ENCODE results near the gene GGA1.
"Not testable (repeated sequence)": the region's sequence is repeated elsewhere in the genome, so short reads cannot be mapped to it uniquely, and the experiment has no call there.

Gene GGA1

GRCh38 chr22:37604875-37605274 is 3.8 kb upstream of the GGA1 start:
- Histone ChIP-seq H3K36me3 (ENCODE audit: control insufficient read depth, insufficient read depth, low read length) (no peaks in the 10 kb centered on the region), H3K9me3 (ENCODE audit: control insufficient read depth, low read length) (no peaks in the 10 kb centered on the region), H3K27me3 (ENCODE audit: control insufficient read depth, insufficient read depth, low read length) (no peaks in the 10 kb centered on the region), H3K4me1 (ENCODE audit: control insufficient read depth, insufficient read depth, low read length) (peaks cover 12% of the 10 kb centered on the region), H3K4me3 (ENCODE audit: low read length) (no peak overlapping the region), H3K9ac (ENCODE audit: low read length) (no peak overlapping the region)

DNA sequence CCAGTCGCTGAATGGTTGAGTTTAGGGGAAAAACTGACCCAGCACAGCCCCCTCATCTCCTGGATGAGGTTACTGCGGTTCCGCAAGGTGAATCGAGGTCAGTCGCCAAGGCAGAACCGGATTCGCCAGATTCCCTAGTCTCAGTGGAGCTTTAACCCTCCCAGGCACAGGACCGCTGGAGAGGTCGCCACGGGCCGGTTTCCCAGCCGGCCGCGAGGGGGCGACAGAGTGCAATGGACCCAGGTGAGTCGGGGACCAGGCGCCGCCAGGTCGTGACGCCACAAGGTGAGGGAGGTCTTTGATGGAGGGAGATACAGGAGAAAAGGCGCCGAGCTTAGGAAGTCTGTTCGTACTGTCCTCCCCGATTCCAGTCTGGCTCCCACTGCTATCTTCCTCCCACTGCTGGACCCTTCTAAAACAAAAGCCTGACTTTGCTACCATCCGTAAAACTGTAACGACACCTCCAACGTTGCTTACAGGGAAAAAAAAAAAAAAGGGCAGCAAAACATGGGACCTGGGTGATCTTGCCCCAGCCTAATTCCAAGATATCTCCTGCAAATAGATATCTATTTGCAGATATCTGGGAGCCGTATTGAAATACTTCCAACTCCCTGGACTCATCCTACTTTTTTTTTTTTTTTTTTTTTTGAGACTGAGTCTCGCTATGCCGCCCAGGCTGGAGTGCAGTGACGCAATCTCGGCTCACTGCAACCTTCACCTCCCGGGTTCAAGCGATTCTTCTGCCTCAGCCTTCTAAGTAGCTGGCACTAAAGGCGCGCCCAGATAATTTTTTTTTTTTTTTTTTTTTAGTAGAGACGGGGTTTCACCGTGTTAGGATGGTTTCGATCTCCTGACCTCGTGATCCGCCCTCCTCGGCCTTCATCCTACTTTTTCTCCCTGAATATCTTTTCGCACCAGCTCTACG is 1.4 kb upstream of the GGA1 start:
- H3K9ac ChIP-seq (ENCODE audit: low read length), result peak overlapping the region; percentile 37
- no peaks in the 10 kb centered on the region for H3K27me3 ChIP-seq (ENCODE audit: control insufficient read depth, insufficient read depth, low read length)
- H3K4me1 ChIP-seq (ENCODE audit: control insufficient read depth, insufficient read depth, low read length), result peaks cover 17% of the 10 kb centered on the region

DNA sequence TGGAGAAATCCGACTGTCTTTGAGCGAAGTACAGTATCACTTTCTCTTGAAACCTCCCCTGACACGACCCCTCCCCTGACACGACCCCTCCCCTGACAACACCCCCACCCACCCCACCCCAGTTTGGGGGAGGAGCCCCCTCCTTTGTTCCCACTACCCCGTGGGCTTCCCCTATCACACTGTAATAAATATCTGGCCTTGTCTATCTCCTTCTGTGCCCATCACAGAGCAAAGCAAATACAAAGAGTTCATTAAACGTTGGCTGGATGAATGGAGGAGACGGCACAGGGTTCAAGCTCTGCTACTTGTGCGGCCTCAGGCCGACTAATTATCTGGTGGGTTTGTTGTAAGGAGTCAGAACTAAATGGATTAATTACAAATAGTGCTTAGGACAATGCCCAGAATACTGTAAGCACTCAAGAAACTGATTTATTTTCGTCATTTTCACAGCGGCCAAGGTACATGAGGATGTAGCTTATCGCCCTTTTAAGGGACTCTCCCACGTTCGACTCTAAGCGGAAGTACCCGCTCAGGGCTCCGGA is 628 bp upstream of the GGA1 start:
- peak overlapping the region; percentile 84 for H3K4me3 ChIP-seq (ENCODE audit: low read length)
- H3K36me3 ChIP-seq (ENCODE audit: control insufficient read depth, insufficient read depth, low read length), result no peaks in the 10 kb centered on the region
- H3K9me3 ChIP-seq (ENCODE audit: control insufficient read depth, low read length), result no peaks in the 10 kb centered on the region
- H3K27me3 ChIP-seq (ENCODE audit: control insufficient read depth, insufficient read depth, low read length), result no peaks in the 10 kb centered on the region
- H3K4me1 ChIP-seq (ENCODE audit: control insufficient read depth, insufficient read depth, low read length), result peaks cover 17% of the 10 kb centered on the region
- H3K9ac ChIP-seq (ENCODE audit: low read length), result peak overlapping the region; percentile 86

More for the DNA sequence above, 1.4 kb upstream of the GGA1 start:
- Histone ChIP-seq H3K36me3 (ENCODE audit: control insufficient read depth, insufficient read depth, low read length) (no peaks in the 10 kb centered on the region), H3K9me3 (ENCODE audit: control insufficient read depth, low read length) (no peaks in the 10 kb centered on the region), H3K4me3 (ENCODE audit: low read length) (peak overlapping the region; percentile 32)

DNA sequence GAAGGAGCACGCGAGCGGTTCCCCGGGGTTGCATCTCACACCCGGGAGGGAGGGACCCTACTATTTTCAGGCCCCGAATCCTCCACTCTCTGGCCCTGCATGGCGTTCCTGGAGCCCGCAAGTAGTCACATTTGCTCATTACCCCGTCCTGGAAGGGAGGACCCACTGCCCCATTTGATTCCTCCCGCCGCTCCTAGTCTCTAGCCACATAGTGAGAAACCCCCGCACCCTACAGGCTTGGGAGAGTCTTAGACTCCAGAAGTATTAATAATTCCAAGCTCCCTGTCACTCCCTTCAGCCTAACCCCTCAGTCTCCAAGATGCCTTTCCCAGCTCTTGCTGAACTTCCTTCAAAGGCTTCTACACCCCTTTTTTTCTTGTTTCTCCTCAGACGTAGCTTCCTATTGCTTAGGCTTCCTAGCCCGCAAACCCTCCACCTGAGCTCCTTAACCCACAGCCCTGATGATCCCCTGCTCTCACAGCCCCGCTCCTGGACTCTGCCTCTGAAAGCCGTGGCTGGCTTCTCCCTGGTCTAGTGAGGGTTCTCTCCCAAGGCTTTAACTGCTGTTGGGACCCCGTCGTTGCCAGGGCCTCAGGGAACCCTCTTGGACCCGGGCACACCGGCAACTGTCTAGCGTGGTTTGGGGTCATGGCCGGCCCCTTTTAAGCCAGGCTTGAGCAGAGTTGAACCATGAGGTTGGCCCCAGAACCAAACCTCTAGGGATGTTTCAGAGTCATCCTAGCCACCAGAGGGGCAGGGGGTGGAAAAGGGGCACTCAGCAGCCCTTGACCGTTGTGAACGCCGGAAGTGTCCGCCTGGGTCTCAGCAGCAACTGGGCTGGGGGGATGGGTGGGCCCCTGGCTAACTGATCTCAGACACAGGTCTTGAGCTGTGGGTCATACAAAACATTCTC is 862 bp downstream of the GGA1 start:
- Histone ChIP-seq H3K27me3 (ENCODE audit: control insufficient read depth, insufficient read depth, low read length) (no peaks in the 10 kb centered on the region), H3K4me1 (ENCODE audit: control insufficient read depth, insufficient read depth, low read length) (peaks cover 17% of the 10 kb centered on the region), H3K36me3 (ENCODE audit: control insufficient read depth, insufficient read depth, low read length) (no peaks in the 10 kb centered on the region), H3K9me3 (ENCODE audit: control insufficient read depth, low read length) (no peaks in the 10 kb centered on the region), H3K4me3 (ENCODE audit: low read length) (peak overlapping the region; percentile 84), H3K9ac (ENCODE audit: low read length) (peak overlapping the region; percentile 86)

DNA sequence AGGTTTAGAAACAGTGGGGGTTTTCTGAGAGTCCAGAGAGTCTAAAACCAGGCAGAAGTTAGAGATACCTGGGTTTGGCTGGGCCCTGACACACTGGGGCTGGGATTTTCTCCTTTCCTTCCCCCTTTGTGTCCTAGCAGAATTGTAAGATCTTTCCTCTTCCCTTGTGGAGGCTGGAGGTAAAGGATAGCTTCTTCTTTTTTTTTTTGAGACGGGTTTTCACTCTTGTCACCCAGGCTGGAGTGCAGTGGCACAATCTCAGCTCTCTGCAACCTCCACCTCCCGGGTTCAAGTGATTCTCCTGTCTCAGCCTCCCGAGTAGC is 1.5 kb downstream of the GGA1 start:
- H3K4me1 ChIP-seq (ENCODE audit: control insufficient read depth, insufficient read depth, low read length), result peaks cover 17% of the 10 kb centered on the region
- H3K4me3 ChIP-seq (ENCODE audit: low read length), result peak overlapping the region; percentile 84
- H3K36me3 ChIP-seq (ENCODE audit: control insufficient read depth, insufficient read depth, low read length); H3K9me3 ChIP-seq (ENCODE audit: control insufficient read depth, low read length); H3K27me3 ChIP-seq (ENCODE audit: control insufficient read depth, insufficient read depth, low read length): not testable (repeated sequence)
- peak overlapping the region; percentile 86 for H3K9ac ChIP-seq (ENCODE audit: low read length)

GRCh38 chr22:37610480-37611129 is 2.0 kb downstream of the GGA1 start:
- Histone ChIP-seq H3K9me3 (ENCODE audit: control insufficient read depth, low read length) (no peaks in the 10 kb centered on the region), H3K27me3 (ENCODE audit: control insufficient read depth, insufficient read depth, low read length) (no peaks in the 10 kb centered on the region), H3K4me1 (ENCODE audit: control insufficient read depth, insufficient read depth, low read length) (peaks cover 17% of the 10 kb centered on the region), H3K36me3 (ENCODE audit: control insufficient read depth, insufficient read depth, low read length) (no peaks in the 10 kb centered on the region), H3K9ac (ENCODE audit: low read length) (peak overlapping the region; percentile 86), H3K4me3 (ENCODE audit: low read length) (no peak overlapping the region)

DNA sequence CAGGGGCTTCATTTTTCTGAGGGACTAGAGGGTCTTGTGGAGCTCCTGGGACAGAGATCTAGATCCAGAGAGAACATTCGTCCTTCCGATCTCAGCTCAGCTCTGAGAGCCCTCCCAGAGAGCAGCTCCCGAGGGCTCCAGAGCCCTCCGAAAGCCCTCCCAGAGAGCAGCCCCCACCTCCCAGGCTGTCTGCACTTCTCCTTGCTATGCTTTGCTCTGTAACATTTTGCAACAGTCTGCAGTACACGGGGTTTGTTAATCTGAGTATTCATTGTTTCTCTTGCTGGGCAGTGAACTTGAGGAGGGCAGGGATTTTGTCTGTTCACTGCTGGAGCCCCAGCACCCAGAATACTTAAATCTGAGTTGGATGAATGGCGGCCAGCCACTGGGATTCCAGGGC is 2.6 kb downstream of the GGA1 start:
- Histone ChIP-seq H3K36me3 (ENCODE audit: control insufficient read depth, insufficient read depth, low read length) (no peaks in the 10 kb centered on the region), H3K9ac (ENCODE audit: low read length) (no peak overlapping the region), H3K9me3 (ENCODE audit: control insufficient read depth, low read length) (no peaks in the 10 kb centered on the region), H3K4me3 (ENCODE audit: low read length) (no peak overlapping the region), H3K4me1 (ENCODE audit: control insufficient read depth, insufficient read depth, low read length) (peaks cover 17% of the 10 kb centered on the region), H3K27me3 (ENCODE audit: control insufficient read depth, insufficient read depth, low read length) (no peaks in the 10 kb centered on the region)

DNA sequence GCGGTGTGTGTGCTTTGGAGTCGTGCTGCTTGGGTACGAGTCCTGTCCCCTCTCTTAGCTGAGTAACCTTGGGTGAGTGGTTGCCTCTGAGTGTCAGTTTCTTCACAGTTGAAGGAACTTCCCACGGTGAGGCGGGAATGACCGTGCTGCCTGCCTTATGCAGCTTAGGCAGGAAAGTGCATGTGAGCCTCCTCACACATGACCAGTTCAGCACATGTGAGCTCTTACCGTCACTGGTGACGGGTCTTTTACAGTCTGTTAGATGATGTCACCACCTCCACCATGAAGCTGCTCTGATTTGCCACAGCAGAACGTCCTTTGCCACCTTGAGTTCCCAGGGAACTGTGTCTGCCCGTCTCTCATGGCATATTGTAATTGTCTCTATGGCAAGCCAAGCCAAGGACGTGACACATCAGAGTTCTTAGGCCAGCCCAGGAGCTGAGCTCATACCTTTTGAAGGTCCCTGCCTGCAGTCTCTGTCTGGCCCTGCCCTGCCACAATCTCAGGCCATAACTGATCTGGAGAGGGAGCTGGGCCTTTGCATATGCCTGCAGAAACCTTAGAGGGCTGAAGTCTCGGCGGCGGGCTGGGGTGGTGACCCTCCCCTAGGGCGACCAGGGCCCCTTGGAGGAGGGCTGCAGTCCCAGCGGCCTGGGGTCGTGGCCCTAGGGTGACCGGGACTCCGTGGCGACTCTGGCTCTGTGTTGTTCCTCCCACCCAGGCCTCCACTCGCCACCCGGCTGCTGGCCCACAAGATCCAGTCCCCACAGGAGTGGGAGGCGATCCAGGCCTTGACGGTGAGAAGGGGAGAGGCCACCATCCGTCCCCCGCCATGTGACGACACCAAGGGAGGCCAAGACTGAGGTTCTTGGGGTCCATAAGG is 7.8 kb downstream of the GGA1 start:
- peaks cover 12% of the 10 kb centered on the region for H3K36me3 ChIP-seq (ENCODE audit: control insufficient read depth, insufficient read depth, low read length)

DNA sequence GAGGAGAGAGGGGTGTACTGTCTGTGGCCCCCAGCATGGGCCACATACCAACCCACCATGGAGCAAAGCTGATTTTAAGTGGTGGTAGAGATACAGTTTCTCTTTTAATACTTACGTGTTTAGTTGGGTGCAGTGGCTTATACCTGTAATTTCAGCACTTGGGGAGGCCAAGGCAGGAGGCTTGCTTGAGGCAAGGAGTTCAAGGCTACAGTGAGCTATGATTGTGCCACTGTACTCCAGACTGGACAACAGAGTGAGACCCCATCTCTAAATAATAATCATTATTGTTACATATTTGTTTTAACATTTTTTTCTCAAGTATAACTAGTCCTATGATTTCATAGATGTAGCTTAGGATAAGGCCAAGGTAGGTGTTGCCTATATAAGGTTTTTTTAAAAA is 8.8 kb downstream of the GGA1 start:
- no peaks in the 10 kb centered on the region for H3K9me3 ChIP-seq (ENCODE audit: control insufficient read depth, low read length)
- peaks cover 12% of the 10 kb centered on the region for H3K36me3 ChIP-seq (ENCODE audit: control insufficient read depth, insufficient read depth, low read length)
- H3K27me3 ChIP-seq (ENCODE audit: control insufficient read depth, insufficient read depth, low read length), result no peaks in the 10 kb centered on the region
- no peak overlapping the region for H3K9ac ChIP-seq (ENCODE audit: low read length)
- H3K4me1 ChIP-seq (ENCODE audit: control insufficient read depth, insufficient read depth, low read length), result no peaks in the 10 kb centered on the region
- no peak overlapping the region for H3K4me3 ChIP-seq (ENCODE audit: low read length)

More for the DNA sequence above, 7.8 kb downstream of the GGA1 start:
- no peak overlapping the region for H3K9ac ChIP-seq (ENCODE audit: low read length)
- H3K4me3 ChIP-seq (ENCODE audit: low read length), result no peak overlapping the region
- H3K9me3 ChIP-seq (ENCODE audit: control insufficient read depth, low read length), result no peaks in the 10 kb centered on the region
- no peaks in the 10 kb centered on the region for H3K4me1 ChIP-seq (ENCODE audit: control insufficient read depth, insufficient read depth, low read length)
- no peaks in the 10 kb centered on the region for H3K27me3 ChIP-seq (ENCODE audit: control insufficient read depth, insufficient read depth, low read length)

- peaks cover 12% of the 10 kb centered on the region for H3K36me3 ChIP-seq (ENCODE audit: control insufficient read depth, insufficient read depth, low read length)
- no peaks in the 10 kb centered on the region for H3K27me3 ChIP-seq (ENCODE audit: control insufficient read depth, insufficient read depth, low read length)
- no peak overlapping the region for H3K9ac ChIP-seq (ENCODE audit: low read length)
- no peak overlapping the region for H3K4me3 ChIP-seq (ENCODE audit: low read length)
- no peaks in the 10 kb centered on the region for H3K4me1 ChIP-seq (ENCODE audit: control insufficient read depth, insufficient read depth, low read length)
- H3K9me3 ChIP-seq (ENCODE audit: control insufficient read depth, low read length), result no peaks in the 10 kb centered on the region
These were observed 9.5 kb downstream of the GGA1 start for GRCh38 chr22:37618072-37618656.

DNA sequence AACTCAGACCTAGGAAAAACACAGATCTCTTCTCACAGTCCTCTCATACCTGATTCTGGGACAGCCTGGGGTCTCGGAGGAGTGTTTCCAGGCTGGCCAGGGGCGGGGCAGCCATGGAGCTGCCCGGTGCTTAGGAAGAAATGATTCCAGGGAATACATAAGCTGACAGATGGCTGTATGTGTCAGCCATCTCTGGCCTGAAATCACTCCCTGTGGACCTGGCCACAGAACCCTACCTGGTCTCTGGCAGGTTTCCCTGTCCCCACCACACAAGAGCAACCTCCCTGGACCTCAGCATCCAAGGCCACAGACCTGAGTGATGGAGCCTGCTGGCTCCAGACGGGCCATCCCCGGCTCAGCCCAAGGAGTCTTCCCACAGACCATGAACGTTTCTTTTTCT is 10.0 kb downstream of the GGA1 start:
- H3K4me3 ChIP-seq (ENCODE audit: low read length), result no peak overlapping the region
- H3K36me3 ChIP-seq (ENCODE audit: control insufficient read depth, insufficient read depth, low read length), result peaks cover 12% of the 10 kb centered on the region
- no peak overlapping the region for H3K9ac ChIP-seq (ENCODE audit: low read length)
- no peaks in the 10 kb centered on the region for H3K27me3 ChIP-seq (ENCODE audit: control insufficient read depth, insufficient read depth, low read length)
- no peaks in the 10 kb centered on the region for H3K9me3 ChIP-seq (ENCODE audit: control insufficient read depth, low read length)
- peaks cover 2% of the 10 kb centered on the region for H3K4me1 ChIP-seq (ENCODE audit: control insufficient read depth, insufficient read depth, low read length)

Measured in mucosa of stomach (tissue), 1 donor.